ENCODE results near the gene TBC1D22A. TPM values are rescaled to one million over a fixed set of nuclear protein-coding genes. Genes with fewer than 3 reads are reported as not detected.
"Not testable (repeated sequence)": the region's sequence is repeated elsewhere in the genome, so short reads cannot be mapped to it uniquely, and the experiment has no call there.

The TBC1D22A gene
- polyA plus RNA-seq, 1 experiment, result 19.8 TPM

DNA sequence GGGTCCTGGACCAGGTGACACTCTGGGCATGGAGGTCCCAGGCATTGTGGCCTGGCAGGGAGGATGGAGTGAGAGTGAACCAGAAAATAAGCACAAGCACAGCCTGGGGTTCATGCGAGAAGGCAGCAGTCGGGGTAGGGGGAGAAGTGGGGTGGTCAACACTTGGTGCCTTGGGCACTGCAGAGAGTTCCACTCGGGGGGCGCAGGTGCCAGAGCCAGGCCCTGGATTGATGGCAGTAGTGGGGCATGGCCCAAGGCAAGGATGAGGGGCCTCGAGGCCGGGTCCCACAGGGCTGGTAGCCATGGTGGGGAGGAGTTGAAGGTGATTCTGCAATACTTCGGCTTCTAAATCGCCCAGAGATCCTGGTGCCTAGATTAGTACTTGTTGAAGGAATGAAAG is 372.9 kb downstream of the TBC1D22A start:
- ChIA-PET POLR2A (no interaction called here), CTCF (no interaction called here)
- H3K9me3 ChIP-seq (ENCODE audit: control insufficient read depth, insufficient read depth, low read length), result no peaks in the 10 kb centered on the region; the same call in 1 of the 2 replicates

GRCh38 chr22:47136050-47136449 is 373.6 kb downstream of the TBC1D22A start:
- Histone ChIP-seq H3K9me3 (ENCODE audit: control insufficient read depth, insufficient read depth, low read length) (no peaks in the 10 kb centered on the region; the same call in 1 of the 2 replicates), H3K4me3 (ENCODE audit: low read depth, low read length) (no peak overlapping the region), H3K27ac (ENCODE audit: low read depth, low read length) (no peak overlapping the region), H3K27me3 (ENCODE audit: control insufficient read depth, insufficient read depth, low read length) (no peaks in the 10 kb centered on the region)
- POLR2A ChIA-PET, result no interaction called here
- DNase-seq (ENCODE audit: low read depth, low spot score), result no peak
- TF ChIP-seq CTCF (IDR thresholded peaks at IDR 0.05; ENCODE audit: low read depth, low read length), result no peak
- CTCF ChIA-PET, result no interaction called here

More for the DNA sequence above, 372.9 kb downstream of the TBC1D22A start:
- no peak for TF ChIP-seq CTCF (IDR thresholded peaks at IDR 0.05; ENCODE audit: low read depth, low read length)
- H3K27ac ChIP-seq (ENCODE audit: low read depth, low read length), result no peak overlapping the region
- no peak overlapping the region for H3K4me3 ChIP-seq (ENCODE audit: low read depth, low read length)
- DNase-seq (ENCODE audit: low read depth, low spot score), result no peak
- H3K27me3 ChIP-seq (ENCODE audit: control insufficient read depth, insufficient read depth, low read length), result no peaks in the 10 kb centered on the region

- TF ChIP-seq CTCF (IDR thresholded peaks at IDR 0.05; ENCODE audit: low read depth, low read length), result no peak
- H3K9me3 ChIP-seq (ENCODE audit: control insufficient read depth, insufficient read depth, low read length), result no peaks in the 10 kb centered on the region; the same call in 1 of the 2 replicates
- no peaks in the 10 kb centered on the region for H3K27me3 ChIP-seq (ENCODE audit: control insufficient read depth, insufficient read depth, low read length)
- no peak overlapping the region for H3K27ac ChIP-seq (ENCODE audit: low read depth, low read length)
- ChIA-PET CTCF (no interaction called here), POLR2A (no interaction called here)
- DNase-seq (ENCODE audit: low read depth, low spot score), result no peak
- H3K4me3 ChIP-seq (ENCODE audit: low read depth, low read length), result no peak overlapping the region
Observed at GRCh38 chr22:47136671-47137070, 374.2 kb downstream of the TBC1D22A start.

DNA sequence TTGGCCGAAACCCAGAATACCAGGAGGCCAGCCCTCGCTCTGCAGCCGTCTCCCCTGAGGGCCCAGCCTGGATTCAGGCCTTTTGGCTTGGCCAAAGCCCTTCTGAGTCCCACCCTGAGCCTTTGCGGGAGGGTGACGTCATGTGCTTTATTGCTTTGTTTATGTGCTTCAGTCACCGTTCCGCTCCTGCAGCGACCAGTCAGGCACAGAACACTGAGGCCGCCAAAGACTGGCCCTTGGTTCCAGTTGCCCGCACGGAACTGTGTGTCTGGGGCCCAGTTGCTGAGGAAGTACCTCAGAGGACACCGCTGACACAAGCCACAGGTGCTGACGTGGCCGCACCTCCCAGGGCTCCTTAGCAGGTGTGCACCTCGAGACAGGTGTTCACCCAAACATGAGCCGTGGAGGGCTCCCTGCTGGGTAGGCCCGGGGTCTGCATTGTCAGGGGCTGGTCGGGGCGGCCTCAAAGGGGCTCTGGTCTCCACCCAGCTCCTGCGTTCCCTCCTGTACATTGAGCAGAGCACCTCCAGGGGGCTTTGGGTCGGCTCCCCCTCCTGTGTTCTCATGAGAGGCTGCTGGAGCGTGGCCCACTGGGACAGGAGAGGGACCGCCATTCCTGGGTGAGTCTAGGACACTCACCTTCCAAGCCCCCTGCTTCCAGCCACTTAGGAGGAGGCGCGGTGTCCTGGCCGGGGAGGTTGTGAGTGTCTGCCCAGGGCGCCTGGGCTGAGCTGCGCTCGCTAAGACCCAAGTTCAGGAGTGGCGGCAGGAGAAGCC is 376.8 kb downstream of the TBC1D22A start:
- H3K9me3 ChIP-seq (ENCODE audit: control insufficient read depth, insufficient read depth, low read length), result no peaks in the 10 kb centered on the region; the same call in 1 of the 2 replicates
- no peak overlapping the region for H3K27ac ChIP-seq (ENCODE audit: low read depth, low read length)
- no peak for DNase-seq (ENCODE audit: low read depth, low spot score)
- ChIA-PET POLR2A (no interaction called here), CTCF (no interaction called here)
- no peak for TF ChIP-seq CTCF (IDR thresholded peaks at IDR 0.05; ENCODE audit: low read depth, low read length)
- no peaks in the 10 kb centered on the region for H3K27me3 ChIP-seq (ENCODE audit: control insufficient read depth, insufficient read depth, low read length)
- no peak overlapping the region for H3K4me3 ChIP-seq (ENCODE audit: low read depth, low read length)

- TF ChIP-seq CTCF (IDR thresholded peaks at IDR 0.05; ENCODE audit: low read depth, low read length), result no peak
- ChIA-PET CTCF (no interaction called here), POLR2A (no interaction called here)
Observed at GRCh38 chr22:47139790-47140119, 377.3 kb downstream of the TBC1D22A start.

GRCh38 chr22:47140975-47141374 is 378.5 kb downstream of the TBC1D22A start:
- DNase-seq (ENCODE audit: low read depth, low spot score); POLR2A ChIA-PET; H3K4me3 ChIP-seq (ENCODE audit: low read depth, low read length); H3K9me3 ChIP-seq (ENCODE audit: control insufficient read depth, insufficient read depth, low read length); H3K27me3 ChIP-seq (ENCODE audit: control insufficient read depth, insufficient read depth, low read length); CTCF ChIA-PET; H3K27ac ChIP-seq (ENCODE audit: low read depth, low read length): not testable (repeated sequence)

More at GRCh38 chr22:47139790-47140119, 377.3 kb downstream of the TBC1D22A start:
- no peaks in the 10 kb centered on the region; the same call in 1 of the 2 replicates for H3K9me3 ChIP-seq (ENCODE audit: control insufficient read depth, insufficient read depth, low read length)
- H3K27me3 ChIP-seq (ENCODE audit: control insufficient read depth, insufficient read depth, low read length), result no peaks in the 10 kb centered on the region
- no peak overlapping the region for H3K27ac ChIP-seq (ENCODE audit: low read depth, low read length)
- DNase-seq (ENCODE audit: low read depth, low spot score), result no peak
- no peak overlapping the region for H3K4me3 ChIP-seq (ENCODE audit: low read depth, low read length)

Data from AG04450 (cell line).